ENCODE measurements around the gene MMP20. TPM values are rescaled to one million over a fixed set of nuclear protein-coding genes. Genes with fewer than 3 reads are reported as not detected.

The MMP20 gene
- total RNA-seq, 4 donors from 2014 or later, result not detected

DNA sequence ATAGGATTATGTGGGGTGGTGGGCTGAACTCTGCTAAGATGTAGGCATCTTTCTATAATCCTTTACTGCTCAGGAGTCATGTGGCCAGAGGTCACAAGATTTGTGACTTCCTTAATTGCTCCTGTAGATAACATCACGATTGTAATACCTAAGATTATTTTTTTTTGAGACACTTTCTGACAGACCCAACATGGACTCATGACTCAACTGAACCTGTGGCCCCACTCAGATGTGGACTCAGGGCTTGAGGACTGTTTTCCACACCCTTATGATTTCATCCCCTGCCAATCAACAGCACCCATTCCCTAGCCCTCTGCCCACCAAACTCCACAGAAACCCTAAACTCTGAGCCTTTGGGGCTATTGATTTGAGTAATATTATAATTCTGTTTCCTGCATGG, 59.0 kb downstream of the MMP20 start:
- no peak overlapping the region for H3K27ac ChIP-seq
- DNase-seq, result no peak
- peaks cover 0 to 21% (median 0%) of the 10 kb centered on the region in 3 donors for H3K4me1 ChIP-seq
- intact Hi-C loops (cut with DNase I), result no loop called here
- H3K36me3 ChIP-seq, result no peaks in the 10 kb centered on the region
- no peaks in the 10 kb centered on the region for H3K27me3 ChIP-seq
- no peaks in the 10 kb centered on the region for H3K9me3 ChIP-seq
- H3K4me3 ChIP-seq, result no peak overlapping the region
- TF ChIP-seq CTCF (IDR thresholded peaks at IDR 0.05) (no peak), POLR2A (IDR thresholded peaks at IDR 0.05) (no peak)
- WGBS, 2 donors, result 80 to 84% methylated on average over 1 of the region's 1 CpG

- intact Hi-C loops (cut with DNase I), result no loop called here
- no peaks in the 10 kb centered on the region for H3K36me3 ChIP-seq
- H3K4me1 ChIP-seq, result peaks cover 3 to 40% (median 5%) of the 10 kb centered on the region in 3 donors
- peak overlapping the region; percentile 17 to 62 (median 50) for H3K27ac ChIP-seq
- no peak for DNase-seq
- no peaks in the 10 kb centered on the region for H3K27me3 ChIP-seq
- 18 to 43% methylated on average over 2 of the region's 2 CpGs for WGBS, 2 donors
- TF ChIP-seq POLR2A (IDR thresholded peaks at IDR 0.05), result no peak
- TF ChIP-seq CTCF (IDR thresholded peaks at IDR 0.05), result no peak
- H3K9me3 ChIP-seq, result no peaks in the 10 kb centered on the region
- no peak overlapping the region for H3K4me3 ChIP-seq
Measured at GRCh38 chr11:102564110-102564509, 61.0 kb downstream of the MMP20 start.

GRCh38 chr11:102561636-102562035, 63.5 kb downstream of the MMP20 start:
- H3K9me3 ChIP-seq, result no peaks in the 10 kb centered on the region
- intact Hi-C loops (cut with DNase I), result no loop called here
- peak overlapping the region in 2 of 4 donors; percentile 72 to 73 for H3K27ac ChIP-seq
- H3K36me3 ChIP-seq, result no peaks in the 10 kb centered on the region
- TF ChIP-seq CTCF (IDR thresholded peaks at IDR 0.05) (no peak), POLR2A (IDR thresholded peaks at IDR 0.05) (no peak)
- H3K4me3 ChIP-seq, result no peak overlapping the region
- DNase-seq, result no peak
- H3K27me3 ChIP-seq, result no peaks in the 10 kb centered on the region
- peaks cover 3 to 42% (median 5%) of the 10 kb centered on the region in 3 donors for H3K4me1 ChIP-seq

DNA sequence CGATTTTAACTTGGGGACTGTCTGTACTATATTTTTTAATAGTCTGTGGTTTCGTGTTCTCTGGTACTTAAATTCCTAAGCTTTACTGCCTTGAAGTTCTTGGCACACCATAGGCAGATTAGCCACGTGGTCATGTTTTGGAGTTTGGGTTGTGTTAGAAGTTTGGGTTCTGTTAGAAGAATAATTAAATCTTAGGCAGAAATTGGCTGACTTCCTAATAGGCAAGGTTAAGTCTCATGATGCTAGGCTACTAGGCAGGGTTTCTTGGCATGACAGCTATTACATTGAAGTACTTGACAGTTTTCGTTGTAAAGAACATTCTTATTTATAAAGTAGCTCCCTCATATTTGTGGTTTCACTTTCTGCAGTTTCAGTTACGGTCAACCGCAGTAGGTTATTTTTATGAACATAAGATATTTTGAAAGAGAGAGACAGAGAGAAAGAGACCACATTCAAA, 64.5 kb downstream of the MMP20 start:
- intact Hi-C loops (cut with DNase I), result no loop called here
- no peak for TF ChIP-seq POLR2A (IDR thresholded peaks at IDR 0.05)
- TF ChIP-seq CTCF (IDR thresholded peaks at IDR 0.05), result no peak
- WGBS, 2 donors, result 5 to 8% methylated on average over 6 of the region's 6 CpGs
- Histone ChIP-seq H3K27ac (peak overlapping the region; percentile 52 to 73 (median 69)), H3K4me3 (peak overlapping the region; percentile 5 to 53 (median 22)), H3K27me3 (no peaks in the 10 kb centered on the region), H3K4me1 (peaks cover 3 to 42% (median 5%) of the 10 kb centered on the region in 3 donors), H3K36me3 (no peaks in the 10 kb centered on the region), H3K9me3 (no peaks in the 10 kb centered on the region)
- DNase-seq, result no peak

DNA sequence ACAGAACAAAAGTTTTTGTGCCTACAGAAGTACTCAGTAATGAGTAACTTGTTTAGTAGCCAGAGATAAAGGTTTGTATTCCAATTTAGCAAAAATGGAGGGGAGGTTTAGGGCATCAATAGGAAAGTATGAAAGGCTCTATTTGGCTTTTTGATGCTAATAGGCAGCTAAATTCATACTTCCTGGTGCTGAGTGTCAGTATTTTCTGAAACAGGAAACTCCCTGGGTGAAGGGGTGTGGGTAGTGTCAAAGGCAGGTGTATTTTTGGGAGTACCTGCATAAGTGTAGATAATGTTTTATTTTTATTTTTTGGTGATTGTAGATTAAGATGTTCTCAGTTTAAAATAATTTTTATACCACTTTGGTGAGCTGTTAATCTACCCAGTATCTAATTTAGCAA, 65.3 kb downstream of the MMP20 start:
- intact Hi-C loops (cut with DNase I), result no loop called here

More for the DNA sequence above, 65.3 kb downstream of the MMP20 start:
- H3K27me3 ChIP-seq, result no peaks in the 10 kb centered on the region
- no peaks in the 10 kb centered on the region for H3K9me3 ChIP-seq
- no peaks in the 10 kb centered on the region for H3K36me3 ChIP-seq
- H3K4me3 ChIP-seq, result no peak overlapping the region
- TF ChIP-seq CTCF (IDR thresholded peaks at IDR 0.05), result no peak
- no peak for DNase-seq
- peak overlapping the region in 2 of 4 donors; percentile 72 to 73 for H3K27ac ChIP-seq
- peaks cover 3 to 42% (median 5%) of the 10 kb centered on the region in 3 donors for H3K4me1 ChIP-seq
